Fibroblast of lung (primary cell): ENCODE data around the gene SHC4. TPM values are rescaled to one million over a fixed set of nuclear protein-coding genes. Genes with fewer than 3 reads are reported as not detected.

Experiments
- DNase-seq, 2 donors: peaks; one replicate each; pipeline versions ENCODE4 v3.0.0 to v3.0.0-alpha.2; 2010; ENCODE audit warnings: low read depth in 2 of 2
- H2AFZ ChIP-seq: 2 replicates; pipeline ENCODE4 v1.5.1; 2012; ENCODE audit warnings: low read length, control low read depth, inconsistent platforms
- H3K27ac ChIP-seq: 2 replicates; pipeline ENCODE4 v1.5.1; 2011; ENCODE audit warnings: low read length, control low read depth; ENCODE audit not compliant: insufficient read depth
- H3K27me3 ChIP-seq: 2 replicates; pipeline ENCODE4 v1.5.1; 2011; ENCODE audit warnings: mild to moderate bottlenecking, low read length; ENCODE audit not compliant: control insufficient read depth, insufficient read depth
- H3K36me3 ChIP-seq: 2 replicates; pipeline ENCODE4 v1.5.1; 2011; ENCODE audit warnings: low read length; ENCODE audit not compliant: control insufficient read depth, insufficient read depth
- H3K4me1 ChIP-seq: 2 replicates; pipeline ENCODE4 v1.5.1; 2011; ENCODE audit warnings: low read length; ENCODE audit not compliant: control insufficient read depth, insufficient read depth; ENCODE audit errors: extremely low read depth
- H3K4me2 ChIP-seq: 2 replicates; pipeline ENCODE4 v1.5.1; 2011; ENCODE audit warnings: low read length, control low read depth; ENCODE audit not compliant: insufficient read depth; ENCODE audit errors: extremely low read depth
- H3K4me3 ChIP-seq, 4 experiments: fragments of 200-600 bp in 1 of 4; sonication (generic) in 1 of 4; replicated peaks in 1 of 4; 2 replicates each; pipeline ENCODE4 v1.5.1; 2011 to 2016; ENCODE audit warnings: low read length in 4 of 4, low read depth in 3 of 4, mild to moderate bottlenecking in 3 of 4, control low read depth in 2 of 4, inconsistent platforms in 1 of 4, mixed read lengths in 1 of 4; ENCODE audit not compliant: insufficient read depth in 1 of 4; ENCODE audit errors: control extremely low read depth in 1 of 4
- H3K79me2 ChIP-seq: 2 replicates; pipeline ENCODE4 v1.5.1; 2012; ENCODE audit warnings: mild to moderate bottlenecking, low read length, inconsistent platforms; ENCODE audit not compliant: control insufficient read depth, insufficient read depth
- H3K9ac ChIP-seq: 2 replicates; pipeline ENCODE4 v1.5.1; 2011; ENCODE audit warnings: mild to moderate bottlenecking, low read length, control low read depth; ENCODE audit not compliant: insufficient read depth
- H3K9me3 ChIP-seq: 2 replicates; pipeline ENCODE4 v1.5.1; 2012; ENCODE audit warnings: low read depth, low read length; ENCODE audit not compliant: control insufficient read depth, insufficient read depth
- H4K20me1 ChIP-seq: 2 replicates; pipeline ENCODE4 v1.5.1; 2011; ENCODE audit warnings: low read length; ENCODE audit not compliant: control insufficient read depth, insufficient read depth; ENCODE audit errors: extremely low read depth
- EZH2 ChIP-seq: IDR thresholded peaks from 2 replicates; pipeline ENCODE4 v1.5.1; 2012; ENCODE audit warnings: low read length, control low read depth, mild to moderate bottlenecking; ENCODE audit errors: missing control alignments
- polyA plus RNA-seq, 2 donors: library from polyadenylated mRNA; depleted of rRNA in 1 of 2; stranded (reverse) in 1 of 2; unstranded in 1 of 2; fragments of >200 nt; gene quantifications; 2 replicates each; pipeline ENCODE4 v1.2.1, GENCODE V29; 2011 to 2012; ENCODE audit warnings: missing spikeins in 1 of 2
- total RNA-seq: library from RNA; depleted of rRNA; stranded (reverse); fragments of >200 nt; gene quantifications from 2 replicates; pipeline ENCODE4 v1.2.1, GENCODE V29; 2014
- TF ChIP-seq, protein P1 (sequence below), 2 donors: IDR thresholded peaks in 1 of 2; conservative IDR thresholded peaks in 1 of 2; 1 replicate in 1 of 2; 2 replicates in 1 of 2; pipeline ENCODE4 v1.5.1; 2011 to 2012; ENCODE audit warnings: low read length in 2 of 2, control low read depth in 1 of 2, inconsistent platforms in 1 of 2, low read depth in 1 of 2, mild to moderate bottlenecking in 1 of 2

SHC4 gene
- total and polyA plus RNA-seq, 2 donors (not counting 1 experiment from before 2014, with no cell fraction given), result 0.75 to 1.5 TPM

DNA sequence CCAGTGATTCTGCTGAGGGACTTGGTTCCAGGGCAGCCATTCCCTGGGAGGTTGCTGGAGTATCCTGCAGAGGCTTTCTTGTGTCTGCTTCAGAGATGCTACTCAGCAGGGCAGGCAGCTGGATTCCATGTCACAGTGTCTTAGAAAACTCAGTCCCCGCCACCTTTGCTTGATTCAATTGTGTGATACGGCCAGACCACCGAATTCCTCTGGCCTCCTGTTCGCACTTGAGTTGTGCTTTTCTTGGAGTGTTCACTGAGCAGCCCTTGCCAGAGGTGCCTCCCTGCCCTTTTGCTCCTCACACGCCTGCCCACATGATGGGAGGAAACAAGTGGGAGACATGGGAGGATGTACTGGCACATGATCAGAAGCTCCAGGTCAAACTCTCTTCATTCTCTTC lies 19.6 kb upstream of the SHC4 start:
- TF ChIP-seq, protein P1, sequence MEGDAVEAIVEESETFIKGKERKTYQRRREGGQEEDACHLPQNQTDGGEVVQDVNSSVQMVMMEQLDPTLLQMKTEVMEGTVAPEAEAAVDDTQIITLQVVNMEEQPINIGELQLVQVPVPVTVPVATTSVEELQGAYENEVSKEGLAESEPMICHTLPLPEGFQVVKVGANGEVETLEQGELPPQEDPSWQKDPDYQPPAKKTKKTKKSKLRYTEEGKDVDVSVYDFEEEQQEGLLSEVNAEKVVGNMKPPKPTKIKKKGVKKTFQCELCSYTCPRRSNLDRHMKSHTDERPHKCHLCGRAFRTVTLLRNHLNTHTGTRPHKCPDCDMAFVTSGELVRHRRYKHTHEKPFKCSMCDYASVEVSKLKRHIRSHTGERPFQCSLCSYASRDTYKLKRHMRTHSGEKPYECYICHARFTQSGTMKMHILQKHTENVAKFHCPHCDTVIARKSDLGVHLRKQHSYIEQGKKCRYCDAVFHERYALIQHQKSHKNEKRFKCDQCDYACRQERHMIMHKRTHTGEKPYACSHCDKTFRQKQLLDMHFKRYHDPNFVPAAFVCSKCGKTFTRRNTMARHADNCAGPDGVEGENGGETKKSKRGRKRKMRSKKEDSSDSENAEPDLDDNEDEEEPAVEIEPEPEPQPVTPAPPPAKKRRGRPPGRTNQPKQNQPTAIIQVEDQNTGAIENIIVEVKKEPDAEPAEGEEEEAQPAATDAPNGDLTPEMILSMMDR (conservative IDR thresholded peaks at IDR 0.05 in 1 of 2, IDR thresholded peaks at IDR 0.05 in 1 of 2; ENCODE audit: low read depth in 1 of 2, low read length in 2 of 2), result no peak
- TF ChIP-seq EZH2, result no peak
- no peaks in the 10 kb centered on the region for H3K9me3 ChIP-seq
- no peak overlapping the region for H3K9ac ChIP-seq
- H3K4me1 ChIP-seq, result no peaks in the 10 kb centered on the region
- no peaks in the 10 kb centered on the region for H4K20me1 ChIP-seq
- H3K4me2 ChIP-seq, result no peak overlapping the region
- no peaks in the 10 kb centered on the region for H3K36me3 ChIP-seq
- no peak overlapping the region for H2AFZ ChIP-seq
- H3K4me3 ChIP-seq, result no peak overlapping the region
- H3K27me3 ChIP-seq, result no peaks in the 10 kb centered on the region
- no peaks in the 10 kb centered on the region for H3K79me2 ChIP-seq
- H3K27ac ChIP-seq, result no peak overlapping the region
- DNase-seq, result no peak

DNA sequence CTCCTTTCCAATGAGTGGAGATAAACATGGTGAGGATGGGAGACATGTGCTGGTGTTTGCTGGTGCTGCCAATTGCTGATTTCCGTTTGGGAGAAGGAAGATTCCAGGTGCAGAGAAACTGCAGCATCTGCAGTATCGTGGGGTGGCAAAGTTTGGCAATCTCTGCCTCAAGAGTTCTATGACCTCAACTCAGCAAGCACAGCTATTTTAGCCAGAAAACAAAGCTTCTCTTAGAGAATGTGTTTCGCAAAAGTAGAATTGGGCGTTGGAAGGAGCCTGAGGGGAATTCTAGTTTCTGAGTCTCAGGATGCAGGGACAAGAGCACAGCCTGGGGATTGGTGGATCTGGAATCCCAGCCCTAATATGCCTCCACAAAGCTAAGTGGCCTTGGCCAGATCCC lies 18.2 kb upstream of the SHC4 start:
- Histone ChIP-seq H3K36me3 (no peaks in the 10 kb centered on the region), H3K4me1 (no peaks in the 10 kb centered on the region)

GRCh38 chr15:48978638-48979037 lies 14.9 kb upstream of the SHC4 start:
- no peak for DNase-seq
- Histone ChIP-seq H3K9ac (no peak overlapping the region), H3K9me3 (no peaks in the 10 kb centered on the region), H3K4me1 (no peaks in the 10 kb centered on the region), H3K27me3 (no peaks in the 10 kb centered on the region), H3K79me2 (no peaks in the 10 kb centered on the region), H3K36me3 (no peaks in the 10 kb centered on the region), H2AFZ (no peak overlapping the region), H3K4me3 (no peak overlapping the region), H4K20me1 (no peaks in the 10 kb centered on the region), H3K27ac (no peak overlapping the region), H3K4me2 (no peak overlapping the region)
- TF ChIP-seq EZH2, result no peak
- TF ChIP-seq, protein P1 (conservative IDR thresholded peaks at IDR 0.05 in 1 of 2, IDR thresholded peaks at IDR 0.05 in 1 of 2; ENCODE audit: low read depth in 1 of 2, low read length in 2 of 2), result no peak

More for the DNA sequence above, 18.2 kb upstream of the SHC4 start:
- no peak for DNase-seq
- TF ChIP-seq EZH2, result no peak
- TF ChIP-seq, protein P1 (conservative IDR thresholded peaks at IDR 0.05 in 1 of 2, IDR thresholded peaks at IDR 0.05 in 1 of 2; ENCODE audit: low read depth in 1 of 2, low read length in 2 of 2), result no peak
- H4K20me1 ChIP-seq, result no peaks in the 10 kb centered on the region
- no peak overlapping the region for H3K4me3 ChIP-seq
- H3K4me2 ChIP-seq, result no peak overlapping the region
- no peak overlapping the region for H3K9ac ChIP-seq
- H3K27ac ChIP-seq, result no peak overlapping the region
- no peaks in the 10 kb centered on the region for H3K9me3 ChIP-seq
- no peaks in the 10 kb centered on the region for H3K79me2 ChIP-seq
- H2AFZ ChIP-seq, result no peak overlapping the region
- no peaks in the 10 kb centered on the region for H3K27me3 ChIP-seq
